Endothelial cell (in vitro differentiated cells): ENCODE data around the gene RALGPS1. TPM values are rescaled to one million over a fixed set of nuclear protein-coding genes. Genes with fewer than 3 reads are reported as not detected.

Source experiments
- DNase-seq: peaks from one replicate; pipeline ENCODE4 v3.0.0; 2021; ENCODE audit warnings: low spot score
- H3K27ac Mint-ChIP-seq: one replicate; pipeline ENCODE4 v1.8.0; 2021; ENCODE audit warnings: mixed read lengths, inconsistent platforms; ENCODE audit not compliant: unreplicated experiment
- H3K27me3 Mint-ChIP-seq: one replicate; pipeline ENCODE4 v1.8.0; 2021; ENCODE audit warnings: mild to moderate bottlenecking, moderate library complexity, mixed read lengths, inconsistent platforms; ENCODE audit not compliant: unreplicated experiment
- H3K36me3 Mint-ChIP-seq: one replicate; pipeline ENCODE4 v1.8.0; 2021; ENCODE audit warnings: mild to moderate bottlenecking, low read depth, mixed read lengths, inconsistent platforms; ENCODE audit not compliant: unreplicated experiment
- H3K4me1 Mint-ChIP-seq: one replicate; pipeline ENCODE4 v1.8.0; 2021; ENCODE audit warnings: mild to moderate bottlenecking, mixed read lengths, inconsistent platforms; ENCODE audit not compliant: unreplicated experiment
- H3K4me3 Mint-ChIP-seq: one replicate; pipeline ENCODE4 v1.8.0; 2021; ENCODE audit warnings: mild to moderate bottlenecking, mixed read lengths, inconsistent platforms; ENCODE audit not compliant: unreplicated experiment
- H3K9me3 Mint-ChIP-seq: one replicate; pipeline ENCODE4 v1.8.0; 2021; ENCODE audit warnings: mixed read lengths, inconsistent platforms; ENCODE audit not compliant: unreplicated experiment
- total RNA-seq: library from RNA; stranded (reverse); fragmentation: NEBNext Ultra II Directional; extraction: Animal tissue kit (Norgen Biotek cat#: 25700); gene quantifications from one replicate; pipeline ENCODE4 v1.2.1, GENCODE V29; 2021; ENCODE audit not compliant: unreplicated experiment
- TF ChIP-seq, protein P1 (sequence below): fragments of 200-600 bp; sonication (generic); IDR thresholded peaks from one replicate; pipeline ENCODE4 v1.5.0; 2021; ENCODE audit warnings: antibody characterized with exemption; ENCODE audit not compliant: unreplicated experiment

Gene RALGPS1
- total RNA-seq, 1 donor from 2014 or later = 6.4 TPM

DNA sequence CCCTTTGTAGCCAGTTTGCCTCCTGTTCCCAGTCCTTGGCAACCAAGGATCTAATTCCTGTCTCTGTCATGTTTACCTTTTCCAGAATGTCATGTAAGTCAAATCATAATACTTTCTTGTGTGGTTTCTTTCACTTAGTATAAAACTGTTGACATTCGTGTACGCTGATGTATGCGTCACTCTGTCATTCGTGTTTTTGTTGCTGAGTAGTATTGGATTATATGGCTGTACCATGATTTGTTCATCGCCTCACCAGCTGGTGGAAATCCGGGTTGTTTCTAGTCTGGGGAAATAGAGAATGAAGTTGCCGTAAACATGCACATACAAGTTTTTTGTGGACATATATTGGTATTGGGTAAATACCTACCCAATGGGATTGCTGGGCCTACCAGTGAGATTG, 110.5 kb downstream of the RALGPS1 start:
- H3K36me3 Mint-ChIP-seq = no peaks in the 10 kb centered on the region
- no peak overlapping the region for H3K4me3 Mint-ChIP-seq
- H3K27me3 Mint-ChIP-seq = no peaks in the 10 kb centered on the region
- no peak for DNase-seq
- peaks cover 5% of the 10 kb centered on the region for H3K4me1 Mint-ChIP-seq
- no peaks in the 10 kb centered on the region for H3K9me3 Mint-ChIP-seq
- TF ChIP-seq, protein P1, sequence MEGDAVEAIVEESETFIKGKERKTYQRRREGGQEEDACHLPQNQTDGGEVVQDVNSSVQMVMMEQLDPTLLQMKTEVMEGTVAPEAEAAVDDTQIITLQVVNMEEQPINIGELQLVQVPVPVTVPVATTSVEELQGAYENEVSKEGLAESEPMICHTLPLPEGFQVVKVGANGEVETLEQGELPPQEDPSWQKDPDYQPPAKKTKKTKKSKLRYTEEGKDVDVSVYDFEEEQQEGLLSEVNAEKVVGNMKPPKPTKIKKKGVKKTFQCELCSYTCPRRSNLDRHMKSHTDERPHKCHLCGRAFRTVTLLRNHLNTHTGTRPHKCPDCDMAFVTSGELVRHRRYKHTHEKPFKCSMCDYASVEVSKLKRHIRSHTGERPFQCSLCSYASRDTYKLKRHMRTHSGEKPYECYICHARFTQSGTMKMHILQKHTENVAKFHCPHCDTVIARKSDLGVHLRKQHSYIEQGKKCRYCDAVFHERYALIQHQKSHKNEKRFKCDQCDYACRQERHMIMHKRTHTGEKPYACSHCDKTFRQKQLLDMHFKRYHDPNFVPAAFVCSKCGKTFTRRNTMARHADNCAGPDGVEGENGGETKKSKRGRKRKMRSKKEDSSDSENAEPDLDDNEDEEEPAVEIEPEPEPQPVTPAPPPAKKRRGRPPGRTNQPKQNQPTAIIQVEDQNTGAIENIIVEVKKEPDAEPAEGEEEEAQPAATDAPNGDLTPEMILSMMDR = no peak
- no peak overlapping the region for H3K27ac Mint-ChIP-seq

DNA sequence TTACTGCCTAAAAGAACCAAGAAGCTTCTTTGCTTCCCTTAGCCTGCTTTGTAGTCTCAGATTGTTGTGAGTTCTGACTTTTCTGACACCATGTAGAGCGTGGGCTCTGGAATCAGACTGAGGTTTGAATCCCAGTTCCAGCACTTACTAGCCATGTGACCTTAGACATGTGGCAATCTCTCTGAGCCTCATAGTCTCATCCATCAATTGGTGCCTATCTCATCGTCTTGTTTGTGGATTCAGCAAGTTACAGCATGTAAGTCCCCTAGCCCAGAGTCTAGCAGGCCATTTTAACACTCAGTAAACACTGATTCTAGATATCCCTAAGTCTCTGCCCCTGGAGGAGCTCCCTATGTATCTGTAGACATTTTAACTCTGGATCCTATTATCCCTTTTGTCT, 113.1 kb downstream of the RALGPS1 start:
- Mint-ChIP-seq H3K36me3 (no peaks in the 10 kb centered on the region), H3K4me3 (no peak overlapping the region), H3K9me3 (no peaks in the 10 kb centered on the region)

DNA sequence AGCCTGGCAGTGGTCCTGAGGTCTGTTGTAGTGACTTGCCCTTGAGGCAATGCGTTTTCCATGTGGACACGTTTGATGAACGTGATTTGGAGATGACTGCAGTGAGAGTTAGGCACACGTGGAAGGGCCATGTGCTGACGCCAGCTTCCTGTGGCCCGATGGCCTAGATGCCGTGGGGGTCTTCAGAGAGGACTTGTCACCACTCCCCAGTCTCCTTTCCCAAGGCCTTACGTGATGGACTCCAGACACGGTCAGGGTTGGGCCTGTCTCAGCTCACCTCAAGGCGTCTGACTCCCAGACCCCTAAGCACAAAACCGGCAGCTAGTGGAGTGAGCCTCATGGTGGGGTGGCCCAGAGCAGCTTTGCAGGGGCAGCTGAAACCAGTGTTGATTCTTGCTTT, 115.0 kb downstream of the RALGPS1 start:
- Mint-ChIP-seq H3K27ac (no peak overlapping the region), H3K4me1 (peaks cover 2% of the 10 kb centered on the region), H3K36me3 (no peaks in the 10 kb centered on the region), H3K27me3 (no peaks in the 10 kb centered on the region), H3K9me3 (no peaks in the 10 kb centered on the region), H3K4me3 (no peak overlapping the region)
- TF ChIP-seq, protein P1 = no peak
- DNase-seq = no peak

More for the DNA sequence above, 113.1 kb downstream of the RALGPS1 start:
- H3K4me1 Mint-ChIP-seq = peaks cover 5% of the 10 kb centered on the region
- no peak overlapping the region for H3K27ac Mint-ChIP-seq
- no peak for DNase-seq
- no peaks in the 10 kb centered on the region for H3K27me3 Mint-ChIP-seq
- TF ChIP-seq, protein P1 = no peak

DNA sequence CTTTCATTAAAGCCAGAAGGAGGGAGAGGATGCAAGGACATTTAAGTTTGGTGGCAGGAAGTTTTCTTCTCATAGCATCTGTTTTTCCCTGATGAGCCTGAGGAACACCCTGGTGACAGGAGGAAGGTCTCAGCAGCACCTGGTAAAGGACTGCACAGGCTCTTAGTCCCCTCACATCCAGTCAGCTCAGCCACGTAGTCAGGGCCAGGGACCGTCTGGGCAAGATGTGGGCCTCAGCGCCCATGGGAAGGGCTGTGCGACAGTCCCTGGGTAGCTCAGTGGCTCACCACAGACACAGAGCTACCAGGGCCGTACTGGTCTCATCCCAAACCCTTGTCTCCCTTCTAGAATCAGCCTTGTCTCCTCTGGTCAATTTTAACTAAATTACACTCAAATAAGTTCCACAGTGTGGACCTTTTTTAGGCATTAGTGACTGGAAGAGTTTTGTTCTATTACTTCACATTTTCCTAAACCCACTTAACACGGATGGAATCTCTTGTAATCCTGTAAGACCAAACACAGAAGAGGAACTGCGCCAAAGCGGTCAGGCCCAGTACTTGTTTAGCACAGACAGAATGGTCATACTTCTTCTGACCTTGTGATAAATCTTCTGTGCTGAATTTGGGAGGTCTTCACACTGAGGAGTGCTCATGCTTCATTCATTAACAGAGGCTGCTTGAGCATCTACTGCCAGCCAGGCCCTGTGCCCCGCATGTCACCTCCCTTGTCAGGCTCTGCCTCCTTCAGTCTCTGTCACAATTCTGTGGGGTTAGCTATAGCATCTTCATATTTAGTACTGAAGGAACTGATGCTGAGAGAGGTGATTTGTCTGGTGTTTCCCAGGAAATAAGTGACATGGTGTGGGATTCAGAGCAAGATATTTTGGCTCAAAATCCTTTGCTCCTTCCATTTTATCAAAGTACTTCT, 116.5 kb downstream of the RALGPS1 start:
- Mint-ChIP-seq H3K9me3 (no peaks in the 10 kb centered on the region), H3K27me3 (no peaks in the 10 kb centered on the region), H3K27ac (no peak overlapping the region), H3K36me3 (no peaks in the 10 kb centered on the region), H3K4me3 (no peak overlapping the region), H3K4me1 (peaks cover 7% of the 10 kb centered on the region)
- TF ChIP-seq, protein P1 = no peak
- DNase-seq = no peak

DNA sequence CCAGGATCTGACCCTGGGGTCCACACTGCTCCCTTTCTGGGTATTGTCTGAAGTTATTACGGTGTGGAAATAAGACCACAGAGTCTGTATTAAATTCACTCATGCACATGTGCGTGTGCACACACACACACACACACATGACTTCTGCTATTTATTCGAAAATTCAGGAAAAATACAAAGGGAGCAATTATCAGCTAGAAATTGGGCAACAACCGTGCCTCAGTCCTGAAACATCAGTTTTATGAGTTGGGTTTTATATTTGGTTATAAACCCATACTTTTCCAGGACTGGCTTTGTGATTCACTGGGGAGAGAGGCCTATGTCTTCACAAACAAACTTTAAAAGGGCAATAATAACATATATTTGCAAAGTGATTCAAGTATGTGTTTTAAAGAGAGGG, 117.7 kb downstream of the RALGPS1 start:
- H3K27ac Mint-ChIP-seq = no peak overlapping the region
- no peaks in the 10 kb centered on the region for H3K27me3 Mint-ChIP-seq
- no peak overlapping the region for H3K4me3 Mint-ChIP-seq
- H3K9me3 Mint-ChIP-seq = no peaks in the 10 kb centered on the region
- TF ChIP-seq, protein P1 = no peak
- H3K4me1 Mint-ChIP-seq = peaks cover 7% of the 10 kb centered on the region
- DNase-seq = no peak
- no peaks in the 10 kb centered on the region for H3K36me3 Mint-ChIP-seq
